CD14-positive monocyte (primary cell): ENCODE results near the gene PAPPA. TPM values are rescaled to one million over a fixed set of nuclear protein-coding genes. Genes with fewer than 3 reads are reported as not detected.

Experiments
- DNase-seq, 3 donors: peaks; one replicate each; pipeline ENCODE4 v3.0.0-alpha.2; 2011 to 2022
- H2AFZ ChIP-seq: 2 replicates; pipeline ENCODE4 v1.6.0; 2012; ENCODE audit warnings: mild to moderate bottlenecking, low read depth, low read length, inconsistent platforms; ENCODE audit not compliant: insufficient read depth, poor library complexity, severe bottlenecking
- H3K27ac ChIP-seq, 2 donors: 1 replicate in 1 of 2; 2 replicates in 1 of 2; pipeline ENCODE4 v1.5.1; 2012 to 2013; ENCODE audit warnings: low read length in 2 of 2, control low read depth in 1 of 2, inconsistent platforms in 1 of 2, low read depth in 1 of 2, mild to moderate bottlenecking in 1 of 2
- H3K27me3 ChIP-seq, 2 donors: one replicate each; pipeline versions ENCODE4 v1.6.0 to v1.6.1; 2011 to 2013; ENCODE audit warnings: low read length in 2 of 2; ENCODE audit not compliant: control insufficient read depth in 2 of 2, insufficient read depth in 2 of 2
- H3K36me3 ChIP-seq, 2 donors: replicated peaks in 1 of 2; 1 replicate in 1 of 2; 2 replicates in 1 of 2; pipeline versions ENCODE4 v1.5.1 to v1.6.1; 2012 to 2013; ENCODE audit warnings: low read length in 2 of 2, control low read depth in 1 of 2, inconsistent platforms in 1 of 2, mild to moderate bottlenecking in 1 of 2; ENCODE audit not compliant: insufficient read depth in 2 of 2, control insufficient read depth in 1 of 2
- H3K4me1 ChIP-seq, 2 donors: 1 replicate in 1 of 2; 2 replicates in 1 of 2; pipeline versions ENCODE4 v1.5.1 to v1.6.1; 2012 to 2013; ENCODE audit warnings: low read length in 2 of 2, control low read depth in 1 of 2, inconsistent platforms in 1 of 2, mild to moderate bottlenecking in 1 of 2, moderate library complexity in 1 of 2; ENCODE audit not compliant: insufficient read depth in 2 of 2, control insufficient read depth in 1 of 2
- H3K4me2 ChIP-seq: replicated peaks from 2 replicates; pipeline ENCODE3; 2012; ENCODE audit warnings: low read length, moderate library complexity, mild to moderate bottlenecking; ENCODE audit not compliant: poor library complexity, severe bottlenecking; ENCODE audit errors: extremely low read depth
- H3K4me3 ChIP-seq, 3 experiments: fragments of 200-600 bp in 1 of 3; sonication (generic) in 1 of 3; replicated peaks in 1 of 3; 1 replicate in 2 of 3; 2 replicates in 1 of 3; pipeline ENCODE4 v1.5.1; 2011 to 2013; ENCODE audit warnings: low read length in 3 of 3, mild to moderate bottlenecking in 3 of 3, control low read depth in 2 of 3, low read depth in 2 of 3, inconsistent platforms in 1 of 3, moderate library complexity in 1 of 3
- H3K79me2 ChIP-seq: 2 replicates; pipeline ENCODE4 v1.6.0; 2012; ENCODE audit warnings: mild to moderate bottlenecking, control low read depth, inconsistent platforms, low read length, moderate library complexity; ENCODE audit not compliant: insufficient read depth
- H3K9ac ChIP-seq: 2 replicates; pipeline ENCODE4 v1.6.0; 2017; ENCODE audit warnings: low read length, mild to moderate bottlenecking; ENCODE audit not compliant: insufficient read depth, poor library complexity, severe bottlenecking
- H3K9me3 ChIP-seq, 2 donors: replicated peaks in 1 of 2; 1 replicate in 1 of 2; 2 replicates in 1 of 2; pipeline versions ENCODE4 v1.5.1 to v1.6.1; 2012 to 2013; ENCODE audit warnings: low read length in 2 of 2, control low read depth in 1 of 2; ENCODE audit not compliant: control insufficient read depth in 1 of 2, insufficient read depth in 1 of 2
- H4K20me1 ChIP-seq: 2 replicates; pipeline ENCODE4 v1.6.0; 2012; ENCODE audit warnings: mild to moderate bottlenecking, low read length, control low read depth, moderate library complexity; ENCODE audit not compliant: insufficient read depth
- H3K27ac Mint-ChIP-seq, 7 donors: one replicate each; pipeline ENCODE4 v1.8.0; 2020; ENCODE audit warnings: mild to moderate bottlenecking in 7 of 7, mixed read lengths in 7 of 7, moderate library complexity in 6 of 7, inconsistent platforms in 2 of 7
- H3K27me3 Mint-ChIP-seq, 3 donors: one replicate each; pipeline ENCODE4 v1.8.0; 2021 to 2022; ENCODE audit warnings: low read depth in 3 of 3, mild to moderate bottlenecking in 3 of 3, mixed read lengths in 3 of 3, moderate library complexity in 3 of 3, inconsistent platforms in 1 of 3
- H3K36me3 Mint-ChIP-seq, 2 donors: one replicate each; pipeline ENCODE4 v1.8.0; 2020; ENCODE audit warnings: mixed read lengths in 2 of 2, inconsistent platforms in 1 of 2, mild to moderate bottlenecking in 1 of 2
- H3K4me1 Mint-ChIP-seq: one replicate; pipeline ENCODE4 v1.8.0; 2020; ENCODE audit warnings: mild to moderate bottlenecking, mixed read lengths
- H3K4me3 Mint-ChIP-seq, 2 donors: one replicate each; pipeline ENCODE4 v1.8.0; 2020; ENCODE audit warnings: mild to moderate bottlenecking in 2 of 2, mixed read lengths in 2 of 2, moderate library complexity in 1 of 2
- H3K9me3 Mint-ChIP-seq, 7 donors: one replicate each; pipeline ENCODE4 v1.8.0; 2020 to 2022; ENCODE audit warnings: mixed read lengths in 7 of 7, mild to moderate bottlenecking in 6 of 7, moderate library complexity in 6 of 7, inconsistent platforms in 2 of 7
- WGBS: methylation state at CpG from one replicate; pipeline ENCODE4 v1.1.5; 2013; ENCODE audit warnings: missing lambda C conversion rate; ENCODE audit not compliant: insufficient coverage; 5-methylcytosine and 5-hydroxymethylcytosine counted together
- intact Hi-C, 2 donors: fragments of 100-400 bp; cut with micrococcal nuclease; formaldehyde crosslinking; loops; one replicate each; pipeline versions ENCODE4 v1.15.0 to v1.15.1; 2023
- polyA plus RNA-seq, 3 donors: library from polyadenylated mRNA; depleted of rRNA in 1 of 3; unstranded in 2 of 3; stranded (reverse) in 1 of 3; fragments of 300-500 nt in 2 of 3; fragments of >200 nt in 1 of 3; fragmentation: Illumina TruSeq in 2 of 3; gene quantifications; 1 replicate in 2 of 3; 2 replicates in 1 of 3; pipeline ENCODE4 v1.2.3, GENCODE V29; 2012 to 2021
- TF ChIP-seq, protein P1 (sequence below): fragments of 200-600 bp; IDR thresholded peaks from one replicate; pipeline ENCODE4 v1.8.0; 2022; ENCODE audit warnings: antibody characterized with exemption, mild to moderate bottlenecking

PAPPA gene
- polyA plus RNA-seq, 3 donors: not detected

GRCh38 chr9:116247284-116247683 is 93.7 kb downstream of the PAPPA start:
- no peak for DNase-seq
- WGBS: no CpG with 5 or more reads among the region's 1 CpG
- Mint-ChIP-seq H3K4me1 (no peaks in the 10 kb centered on the region), H3K9me3 (peaks cover 0 to 2% (median 0%) of the 10 kb centered on the region in 7 donors), H3K27ac (no peak overlapping the region), H3K27me3 (peaks cover 0 to 2% (median 0%) of the 10 kb centered on the region in 3 donors), H3K4me3 (no peak overlapping the region), H3K36me3 (no peaks in the 10 kb centered on the region)
- Histone ChIP-seq H3K9ac (no peak overlapping the region), H3K79me2 (no peaks in the 10 kb centered on the region), H4K20me1 (no peaks in the 10 kb centered on the region), H3K36me3 (no peaks in the 10 kb centered on the region), H3K4me1 (no peaks in the 10 kb centered on the region), H3K27ac (no peak overlapping the region), H3K9me3 (peaks cover 0 to 2% of the 10 kb centered on the region in 2 donors), H3K27me3 (no peaks in the 10 kb centered on the region), H3K4me3 (no peak overlapping the region), H2AFZ (no peak overlapping the region), H3K4me2 (no peak overlapping the region)
- intact Hi-C loops: no loop called here
- TF ChIP-seq, protein P1, sequence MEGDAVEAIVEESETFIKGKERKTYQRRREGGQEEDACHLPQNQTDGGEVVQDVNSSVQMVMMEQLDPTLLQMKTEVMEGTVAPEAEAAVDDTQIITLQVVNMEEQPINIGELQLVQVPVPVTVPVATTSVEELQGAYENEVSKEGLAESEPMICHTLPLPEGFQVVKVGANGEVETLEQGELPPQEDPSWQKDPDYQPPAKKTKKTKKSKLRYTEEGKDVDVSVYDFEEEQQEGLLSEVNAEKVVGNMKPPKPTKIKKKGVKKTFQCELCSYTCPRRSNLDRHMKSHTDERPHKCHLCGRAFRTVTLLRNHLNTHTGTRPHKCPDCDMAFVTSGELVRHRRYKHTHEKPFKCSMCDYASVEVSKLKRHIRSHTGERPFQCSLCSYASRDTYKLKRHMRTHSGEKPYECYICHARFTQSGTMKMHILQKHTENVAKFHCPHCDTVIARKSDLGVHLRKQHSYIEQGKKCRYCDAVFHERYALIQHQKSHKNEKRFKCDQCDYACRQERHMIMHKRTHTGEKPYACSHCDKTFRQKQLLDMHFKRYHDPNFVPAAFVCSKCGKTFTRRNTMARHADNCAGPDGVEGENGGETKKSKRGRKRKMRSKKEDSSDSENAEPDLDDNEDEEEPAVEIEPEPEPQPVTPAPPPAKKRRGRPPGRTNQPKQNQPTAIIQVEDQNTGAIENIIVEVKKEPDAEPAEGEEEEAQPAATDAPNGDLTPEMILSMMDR: no peak

GRCh38 chr9:116247791-116248374 is 94.3 kb downstream of the PAPPA start:
- Histone ChIP-seq H3K4me1 (no peaks in the 10 kb centered on the region), H3K4me3 (no peak overlapping the region), H3K27ac (no peak overlapping the region), H3K27me3 (no peaks in the 10 kb centered on the region), H4K20me1 (no peaks in the 10 kb centered on the region), H3K36me3 (no peaks in the 10 kb centered on the region), H3K4me2 (no peak overlapping the region), H3K9me3 (peaks cover 0 to 2% of the 10 kb centered on the region in 2 donors), H3K9ac (no peak overlapping the region), H3K79me2 (no peaks in the 10 kb centered on the region), H2AFZ (no peak overlapping the region)
- no peak for DNase-seq
- H3K4me1 Mint-ChIP-seq: no peaks in the 10 kb centered on the region
- no CpG with 5 or more reads among the region's 2 CpGs for WGBS
- no peak overlapping the region for H3K4me3 Mint-ChIP-seq
- H3K27me3 Mint-ChIP-seq: peaks cover 0 to 2% (median 0%) of the 10 kb centered on the region in 3 donors
- TF ChIP-seq, protein P1: no peak
- H3K27ac Mint-ChIP-seq: no peak overlapping the region
- intact Hi-C loops: no loop called here
- peaks cover 0 to 6% (median 0%) of the 10 kb centered on the region in 7 donors for H3K9me3 Mint-ChIP-seq
- H3K36me3 Mint-ChIP-seq: no peaks in the 10 kb centered on the region
